Endothelial cell of umbilical vein (primary cell): Measurements from ENCODE around the gene DNMT3B. TPM values are rescaled to one million over a fixed set of nuclear protein-coding genes. Genes with fewer than 3 reads are reported as not detected.

Experiments
- polyA plus RNA-seq, 4 experiments: library from polyadenylated mRNA; depleted of rRNA in 3 of 4; stranded (reverse) in 3 of 4; unstranded in 1 of 4; fragments of >200 nt; gene quantifications; 2 replicates each; pipeline versions ENCODE4 v1.2.1 to v1.2.3, GENCODE V29; 2011 to 2012; ENCODE audit warnings: missing spikeins in 1 of 4
- total RNA-seq: library from RNA; stranded (reverse); gene quantifications from 2 replicates; pipeline ENCODE4 v1.2.3, GENCODE V29; 2021

Gene DNMT3B
- total and polyA plus RNA-seq, 2 donors (not counting 3 experiments of a cell fraction or from before 2014, with no cell fraction given): 3.6 to 6.8 TPM

Other genes with a start within 250 kb of the DNMT3B start
- gene NOL4L, start 177.1 kb upstream of the DNMT3B start, total RNA-seq: 79.6 and 95.0 TPM in 2 replicates
- gene NOL4L, start 177.1 kb upstream of the DNMT3B start, polyA plus RNA-seq: 55.2 and 58.1 TPM in 2 replicates
- gene C20orf203, start 88.4 kb upstream of the DNMT3B start, total RNA-seq: not detected in 2 replicates
- gene C20orf203, start 88.4 kb upstream of the DNMT3B start, polyA plus RNA-seq: not detected in 2 replicates
- gene COMMD7, start 18.9 kb upstream of the DNMT3B start, total RNA-seq: 55.9 and 58.8 TPM in 2 replicates
- 72.9 and 76.0 TPM in 2 replicates for gene COMMD7, start 18.9 kb upstream of the DNMT3B start, polyA plus RNA-seq
- gene MAPRE1, start 57.6 kb downstream of the DNMT3B start, total RNA-seq: 143 and 150 TPM in 2 replicates
- gene MAPRE1, start 57.6 kb downstream of the DNMT3B start, polyA plus RNA-seq: 46.4 and 71.6 TPM in 2 replicates
- 0.31 and 0.60 TPM in 2 replicates for gene EFCAB8, start 96.5 kb downstream of the DNMT3B start, total RNA-seq
- 0.01 and 0.08 TPM in 2 replicates for gene EFCAB8, start 96.5 kb downstream of the DNMT3B start, polyA plus RNA-seq
- not detected in 2 replicates for gene SUN5, start 242.0 kb downstream of the DNMT3B start, total RNA-seq
- gene SUN5, start 242.0 kb downstream of the DNMT3B start, polyA plus RNA-seq: not detected in 2 replicates
- not detected in 2 replicates for gene BPIFB2, start 245.3 kb downstream of the DNMT3B start, total RNA-seq
- not detected in 2 replicates for gene BPIFB2, start 245.3 kb downstream of the DNMT3B start, polyA plus RNA-seq